Stimulated activated CD8-positive, alpha-beta memory T cell treated with anti-CD3 and anti-CD28 coated beads, Interleukin-4, amount 100 ng/mL, for 1 hour (primary cell): ENCODE measurements around the gene DHDDS.
"Not testable (repeated sequence)": the region's sequence is repeated elsewhere in the genome, so short reads cannot be mapped to it uniquely, and the experiment has no call there.

ENCODE experiments used
- DNase-seq, 2 donors: peaks; one replicate each; pipeline ENCODE4 v3.0.0-alpha.2; 2020; ENCODE audit warnings: low read depth in 2 of 2, low spot score in 1 of 2

Gene DHDDS

GRCh38 chr1:26474818-26475217, 42.7 kb downstream of the DHDDS start:
- no peak for DNase-seq

- no peak for DNase-seq
Measured at GRCh38 chr1:26475989-26476388, 43.9 kb downstream of the DHDDS start.

- DNase-seq, result no peak
Measured at GRCh38 chr1:26476958-26477357, 44.8 kb downstream of the DHDDS start.

GRCh38 chr1:26477446-26478152, 45.5 kb downstream of the DHDDS start:
- DNase-seq, result no peak

GRCh38 chr1:26478159-26478558, 46.0 kb downstream of the DHDDS start:
- no peak for DNase-seq

GRCh38 chr1:26478988-26479387, 46.9 kb downstream of the DHDDS start:
- no peak for DNase-seq

- no peak for DNase-seq
Measured at GRCh38 chr1:26482921-26483320, 50.8 kb downstream of the DHDDS start.

GRCh38 chr1:26483980-26484379, 51.9 kb downstream of the DHDDS start:
- DNase-seq, result no peak

GRCh38 chr1:26490155-26490554, 58.0 kb downstream of the DHDDS start:
- no peak for DNase-seq

- DNase-seq, result no peak
Measured at GRCh38 chr1:26493267-26493666, 61.1 kb downstream of the DHDDS start.

- DNase-seq, result no peak
Measured at GRCh38 chr1:26493938-26494337, 61.8 kb downstream of the DHDDS start.

- DNase-seq, result no peak
Measured at GRCh38 chr1:26496861-26497260, 64.7 kb downstream of the DHDDS start.

- DNase-seq, result no peak
Measured at GRCh38 chr1:26498894-26499293, 66.8 kb downstream of the DHDDS start.

- peak; percentile 82 to 86 for DNase-seq
Measured at GRCh38 chr1:26500488-26501175, 68.5 kb downstream of the DHDDS start.

GRCh38 chr1:26510711-26511110, 78.6 kb downstream of the DHDDS start:
- not testable (repeated sequence) for DNase-seq

GRCh38 chr1:26515836-26516235, 83.7 kb downstream of the DHDDS start:
- not testable (repeated sequence) for DNase-seq

- no peak for DNase-seq
Measured at GRCh38 chr1:26516987-26517765, 85.1 kb downstream of the DHDDS start.

- no peak for DNase-seq
Measured at GRCh38 chr1:26517766-26518049, 85.6 kb downstream of the DHDDS start.

- no peak for DNase-seq
Measured at GRCh38 chr1:26518355-26518754, 86.2 kb downstream of the DHDDS start.

- DNase-seq, result no peak
Measured at GRCh38 chr1:26520339-26520738, 88.2 kb downstream of the DHDDS start.
